Activated naive CD4-positive, alpha-beta T cell (primary cell): Measurements from ENCODE around the gene TPGS1.

Experiments
- DNase-seq, 4 experiments: peaks; one replicate each; lab custom pipeline; 2025; lab: John Stamatoyannopoulos, UW

Gene TPGS1

GRCh38 chr19:539429-540030, 32.2 kb downstream of the TPGS1 start:
- no peak for DNase-seq

- no peak for DNase-seq
These were observed 33.8 kb downstream of the TPGS1 start for GRCh38 chr19:540867-541637.

- DNase-seq: no peak
These were observed 34.4 kb downstream of the TPGS1 start for GRCh38 chr19:541699-542098.

DNA sequence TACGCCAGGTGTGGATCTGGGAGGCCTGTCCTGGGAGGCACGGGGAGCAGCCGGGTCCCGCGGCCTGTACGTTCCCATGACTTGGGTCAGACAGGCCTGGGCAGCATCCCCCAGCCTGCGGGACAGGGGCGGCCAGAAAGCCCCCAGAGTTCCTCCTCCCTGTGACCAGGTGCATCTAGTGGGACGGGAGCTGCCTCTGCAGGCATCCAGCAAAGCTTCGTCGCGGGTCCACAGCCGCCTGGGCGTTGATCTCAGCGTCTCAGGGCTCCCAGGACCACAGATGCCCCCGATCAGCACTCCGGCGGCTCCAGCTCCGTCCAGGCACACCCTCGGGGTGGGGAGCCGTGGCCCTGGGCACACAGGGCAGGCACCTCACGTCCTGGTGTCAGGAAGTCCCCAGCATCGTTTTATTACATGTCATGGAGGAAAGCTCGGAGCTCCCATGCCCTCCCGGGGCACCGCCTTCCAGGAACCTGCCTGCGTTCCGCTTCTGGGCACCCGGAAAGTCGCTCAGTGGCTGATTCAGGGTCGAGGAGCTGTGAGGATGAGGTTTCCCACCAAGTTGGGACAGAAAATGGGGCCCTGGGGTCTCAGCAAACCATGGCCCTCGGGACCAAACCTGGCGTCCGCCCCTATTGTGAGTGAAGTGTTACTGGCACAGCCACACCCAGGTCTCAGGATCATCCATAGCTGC, 35.0 kb downstream of the TPGS1 start:
- no peak for DNase-seq

GRCh38 chr19:543910-544608, 36.8 kb downstream of the TPGS1 start, which contains the start of gene GZMM:
Gene GZMM (plus strand): TSS chr19:544053. CDS start chr19:544072, 19 bp downstream.
- peak; percentile 19 to 74 (median 51) for DNase-seq

DNA sequence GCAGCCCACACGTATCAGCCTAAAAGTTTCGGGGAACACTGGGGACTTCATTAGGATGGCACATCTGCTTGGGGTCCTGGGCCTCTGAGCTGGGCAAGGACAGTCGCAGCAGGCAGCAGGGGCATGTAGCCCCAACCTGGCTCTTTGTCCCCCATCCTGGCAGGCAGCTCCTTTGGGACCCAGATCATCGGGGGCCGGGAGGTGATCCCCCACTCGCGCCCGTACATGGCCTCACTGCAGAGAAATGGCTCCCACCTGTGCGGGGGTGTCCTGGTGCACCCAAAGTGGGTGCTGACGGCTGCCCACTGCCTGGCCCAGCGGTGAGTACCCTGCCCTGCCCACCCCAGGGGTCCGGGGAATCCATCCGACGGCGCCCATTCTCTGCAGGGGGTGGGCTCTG, 39.8 kb downstream of the TPGS1 start:
- no peak for DNase-seq

DNA sequence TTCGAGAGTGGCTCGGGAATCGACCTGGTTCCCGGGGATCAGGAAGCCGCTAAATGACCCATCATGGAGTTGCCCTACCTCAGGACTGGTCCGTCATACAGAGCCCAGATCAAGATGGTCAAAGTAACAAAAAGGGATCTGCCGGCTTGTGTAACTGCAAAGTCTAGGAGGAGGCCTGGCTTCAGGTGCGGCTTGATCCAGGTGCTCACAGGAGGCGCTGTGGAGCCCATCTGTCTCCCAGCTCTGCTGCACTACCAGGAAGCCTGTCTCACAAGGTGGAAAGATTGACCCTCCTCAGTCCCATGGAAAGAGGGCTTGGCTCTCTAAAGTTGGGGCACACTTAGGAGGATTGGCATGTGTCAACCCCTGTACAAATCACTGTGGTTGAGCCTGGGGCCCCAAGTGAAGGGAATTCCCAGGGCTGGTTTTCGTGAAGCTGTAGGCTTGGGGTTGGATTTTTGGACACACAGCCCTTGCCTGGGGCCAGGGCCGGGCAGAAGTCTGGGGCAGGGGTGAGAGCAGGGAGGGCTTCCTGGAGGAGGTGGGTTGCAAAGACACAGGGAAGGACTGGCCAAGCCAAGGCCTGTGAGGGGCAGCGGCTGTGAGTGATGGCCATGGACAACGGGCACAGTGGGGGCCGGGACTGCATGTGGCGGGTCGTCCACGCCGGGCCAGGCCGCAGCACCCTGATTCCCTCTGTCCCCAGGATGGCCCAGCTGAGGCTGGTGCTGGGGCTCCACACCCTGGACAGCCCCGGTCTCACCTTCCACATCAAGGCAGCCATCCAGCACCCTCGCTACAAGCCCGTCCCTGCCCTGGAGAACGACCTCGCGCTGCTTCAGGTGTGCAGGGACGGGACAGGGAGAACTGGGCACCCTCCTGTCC, 40.8 kb downstream of the TPGS1 start:
- DNase-seq: no peak

DNA sequence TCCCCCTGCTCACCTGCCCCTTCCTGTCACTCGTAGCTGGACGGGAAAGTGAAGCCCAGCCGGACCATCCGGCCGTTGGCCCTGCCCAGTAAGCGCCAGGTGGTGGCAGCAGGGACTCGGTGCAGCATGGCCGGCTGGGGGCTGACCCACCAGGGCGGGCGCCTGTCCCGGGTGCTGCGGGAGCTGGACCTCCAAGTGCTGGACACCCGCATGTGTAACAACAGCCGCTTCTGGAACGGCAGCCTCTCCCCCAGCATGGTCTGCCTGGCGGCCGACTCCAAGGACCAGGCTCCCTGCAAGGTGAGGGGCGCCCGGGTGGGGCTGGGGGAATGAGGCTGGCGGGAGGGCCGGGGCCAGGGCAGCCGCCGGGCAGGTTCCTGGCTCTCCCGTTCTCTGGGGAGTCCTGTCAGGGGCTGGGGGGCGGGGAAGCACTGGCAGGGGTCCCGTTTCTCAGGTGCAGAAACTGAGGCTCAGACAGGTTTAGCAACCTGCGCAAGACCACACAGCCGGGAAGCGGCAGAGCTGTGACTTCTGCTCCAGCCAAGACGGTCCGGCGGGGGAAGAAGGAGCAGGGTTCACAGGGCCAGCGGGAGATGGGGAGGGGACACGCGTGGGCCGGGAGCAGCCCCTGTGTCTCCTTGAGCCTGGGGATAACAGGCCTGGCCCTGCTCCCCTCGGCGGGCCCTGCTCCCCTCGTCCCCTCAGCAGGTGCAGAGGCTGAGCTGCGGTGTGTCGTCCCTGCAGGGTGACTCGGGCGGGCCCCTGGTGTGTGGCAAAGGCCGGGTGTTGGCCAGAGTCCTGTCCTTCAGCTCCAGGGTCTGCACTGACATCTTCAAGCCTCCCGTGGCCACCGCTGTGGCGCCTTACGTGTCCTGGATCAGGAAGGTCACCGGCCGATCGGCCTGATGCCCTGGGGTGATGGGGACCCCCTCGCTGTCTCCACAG, 41.9 kb downstream of the TPGS1 start:
- no peak for DNase-seq

GRCh38 chr19:554817-555216, 47.5 kb downstream of the TPGS1 start:
- no peak for DNase-seq

DNA sequence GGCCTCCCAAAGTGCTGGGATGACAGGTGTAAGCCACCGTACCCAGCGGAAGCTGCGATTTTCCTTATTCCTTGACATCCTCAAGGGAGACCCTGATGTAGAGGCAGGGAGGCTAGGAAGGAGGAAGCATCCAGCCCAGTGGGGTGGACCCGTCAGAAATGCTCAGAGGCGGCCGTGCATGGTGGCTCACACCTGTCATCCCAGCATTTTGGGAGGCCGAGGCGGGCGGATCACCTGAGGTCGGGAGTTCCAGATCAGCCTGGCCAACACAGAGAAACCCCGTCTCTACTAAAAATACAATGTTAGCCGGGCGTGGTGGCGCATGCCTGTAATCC, 48.1 kb downstream of the TPGS1 start:
- DNase-seq: no peak

DNA sequence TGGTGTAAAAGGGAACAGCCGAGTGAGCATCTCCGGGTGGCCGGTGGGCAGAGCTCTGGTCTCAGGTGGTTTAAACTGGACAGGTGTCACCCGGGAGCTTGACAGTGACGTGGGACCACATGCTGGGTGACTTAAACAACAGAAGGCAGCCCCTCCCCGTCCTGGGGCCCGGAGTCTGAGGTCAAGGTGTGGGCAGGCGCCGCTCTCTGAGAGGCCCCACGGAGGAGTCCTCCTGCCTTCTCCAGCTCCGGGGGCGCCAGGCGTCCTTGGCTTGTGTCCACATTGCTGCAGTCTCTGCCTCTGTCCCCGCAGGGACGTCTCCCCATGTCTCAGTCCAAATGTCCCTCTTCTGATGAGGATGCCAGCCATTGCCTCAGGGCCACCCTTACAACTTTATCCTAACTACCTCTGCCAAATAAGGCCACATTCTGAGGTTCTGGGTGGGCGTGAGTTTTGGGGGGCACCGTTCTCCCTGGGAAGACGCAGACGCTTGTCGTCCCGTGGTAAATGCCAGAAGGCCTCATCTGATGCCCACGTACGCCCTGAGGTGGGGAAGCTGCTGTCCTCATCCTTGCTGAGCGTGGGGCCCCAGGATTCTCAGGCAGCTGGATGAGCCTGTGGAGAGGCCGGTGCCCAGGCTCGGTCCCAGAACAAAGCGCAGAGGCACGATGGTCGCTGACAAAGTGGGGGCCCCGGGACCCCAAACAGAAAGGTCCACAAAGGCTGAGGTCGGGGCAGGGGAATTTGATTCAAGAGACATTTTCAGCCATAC, 49.5 kb downstream of the TPGS1 start:
- DNase-seq: no peak

DNA sequence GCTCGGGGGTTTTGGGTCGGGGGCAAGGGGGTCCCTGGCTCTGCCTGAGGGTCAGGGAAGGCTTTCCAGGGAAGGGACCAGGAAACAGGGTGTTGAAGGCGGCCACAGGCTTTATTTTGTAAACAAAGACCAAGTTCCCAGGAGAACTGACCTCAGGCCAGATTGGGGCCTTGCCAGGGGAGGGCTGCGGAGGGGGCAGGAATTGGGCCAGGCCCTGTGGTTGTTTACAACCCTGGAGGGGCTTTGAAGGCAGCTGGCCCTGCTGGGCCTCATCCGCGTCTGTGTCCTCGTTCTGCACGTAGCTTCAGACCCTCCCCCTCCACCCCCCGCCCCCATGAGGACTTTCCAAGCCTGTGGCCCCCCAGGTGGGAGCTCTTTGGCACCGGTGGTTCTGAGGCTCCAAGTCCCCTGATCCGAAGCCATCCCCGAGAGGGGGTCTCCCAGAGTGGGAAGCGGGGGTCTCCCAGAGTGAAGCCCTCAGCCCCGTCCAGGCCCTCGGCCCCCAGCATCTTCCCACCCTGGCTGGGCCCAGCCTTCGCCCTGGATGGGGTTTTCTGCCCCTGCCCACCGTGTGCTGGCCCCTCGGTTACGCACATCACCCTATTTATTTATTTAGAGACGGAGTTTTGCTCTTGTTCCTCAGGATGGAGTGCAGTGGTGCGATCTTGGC, 51.6 kb downstream of the TPGS1 start:
- no peak for DNase-seq

GRCh38 chr19:560121-560520, 52.8 kb downstream of the TPGS1 start:
- no peak for DNase-seq

- DNase-seq: no peak
These were observed 59.1 kb downstream of the TPGS1 start for GRCh38 chr19:566403-566802.

GRCh38 chr19:566844-567243, 59.5 kb downstream of the TPGS1 start:
- DNase-seq: no peak

- no peak for DNase-seq
These were observed 60.1 kb downstream of the TPGS1 start for GRCh38 chr19:567296-567900.
